Measurements from ENCODE around the gene PPARG.

PPARG gene

DNA sequence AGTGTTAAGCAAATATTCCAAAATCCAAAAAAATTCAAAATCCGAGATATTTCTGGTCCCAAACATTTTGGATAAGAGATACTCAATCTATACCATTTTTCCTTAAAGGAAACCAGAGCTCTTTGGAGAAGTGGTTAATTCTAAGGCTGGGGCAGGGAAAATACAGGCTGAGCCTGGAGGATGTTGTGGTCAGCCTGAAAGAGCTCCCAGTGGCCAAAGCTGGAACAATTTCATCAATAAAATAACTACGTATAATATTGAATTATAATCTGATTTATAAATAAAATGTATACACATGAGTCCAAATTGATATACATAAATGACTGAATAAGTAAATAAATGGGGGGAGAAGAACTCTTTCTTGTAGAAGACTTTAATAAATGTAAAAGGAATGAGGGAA, 24.6 kb downstream of the PPARG start:
- no peak for DNase-seq

DNA sequence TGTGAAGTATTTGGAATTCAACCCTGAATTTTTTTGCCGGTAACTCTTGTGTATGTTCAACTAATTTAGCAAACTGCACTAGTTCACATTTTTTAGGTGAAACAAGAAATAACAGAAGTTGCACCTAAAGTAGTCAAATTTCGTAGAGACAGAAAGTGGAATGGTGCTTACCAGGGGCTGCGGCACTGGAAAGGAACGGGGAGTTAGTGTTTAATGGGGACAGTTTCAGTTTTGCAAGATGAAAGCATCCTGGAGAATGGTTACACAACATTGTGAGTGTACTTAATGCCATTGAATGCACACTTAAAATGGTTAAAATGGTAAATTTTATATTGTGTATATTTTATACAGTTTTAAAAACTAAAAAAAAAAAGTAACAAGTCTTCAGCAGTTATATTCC, 27.4 kb downstream of the PPARG start:
- no peak for DNase-seq

GRCh38 chr3:12316729-12317351, 28.0 kb downstream of the PPARG start:
- no peak for DNase-seq

DNA sequence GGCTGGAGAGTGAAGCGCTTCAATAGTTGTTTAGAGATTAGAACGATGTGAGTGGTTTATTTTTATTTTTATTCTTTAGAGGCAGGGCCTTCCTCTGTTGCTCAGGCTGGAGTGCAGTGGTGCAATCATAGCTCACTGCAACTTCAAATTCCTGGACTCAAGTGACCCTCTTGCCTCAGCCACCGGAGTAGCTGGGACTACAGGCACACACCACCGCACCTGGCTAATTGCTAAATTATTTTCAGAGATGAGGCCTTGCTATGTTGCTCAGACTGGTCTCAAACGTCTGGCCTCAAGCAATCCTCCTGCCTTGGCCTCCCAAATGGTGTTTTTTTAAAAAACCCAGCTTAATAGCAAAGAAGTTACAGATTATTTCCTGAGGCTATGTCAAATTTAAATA, 29.0 kb downstream of the PPARG start:
- DNase-seq = no peak

DNA sequence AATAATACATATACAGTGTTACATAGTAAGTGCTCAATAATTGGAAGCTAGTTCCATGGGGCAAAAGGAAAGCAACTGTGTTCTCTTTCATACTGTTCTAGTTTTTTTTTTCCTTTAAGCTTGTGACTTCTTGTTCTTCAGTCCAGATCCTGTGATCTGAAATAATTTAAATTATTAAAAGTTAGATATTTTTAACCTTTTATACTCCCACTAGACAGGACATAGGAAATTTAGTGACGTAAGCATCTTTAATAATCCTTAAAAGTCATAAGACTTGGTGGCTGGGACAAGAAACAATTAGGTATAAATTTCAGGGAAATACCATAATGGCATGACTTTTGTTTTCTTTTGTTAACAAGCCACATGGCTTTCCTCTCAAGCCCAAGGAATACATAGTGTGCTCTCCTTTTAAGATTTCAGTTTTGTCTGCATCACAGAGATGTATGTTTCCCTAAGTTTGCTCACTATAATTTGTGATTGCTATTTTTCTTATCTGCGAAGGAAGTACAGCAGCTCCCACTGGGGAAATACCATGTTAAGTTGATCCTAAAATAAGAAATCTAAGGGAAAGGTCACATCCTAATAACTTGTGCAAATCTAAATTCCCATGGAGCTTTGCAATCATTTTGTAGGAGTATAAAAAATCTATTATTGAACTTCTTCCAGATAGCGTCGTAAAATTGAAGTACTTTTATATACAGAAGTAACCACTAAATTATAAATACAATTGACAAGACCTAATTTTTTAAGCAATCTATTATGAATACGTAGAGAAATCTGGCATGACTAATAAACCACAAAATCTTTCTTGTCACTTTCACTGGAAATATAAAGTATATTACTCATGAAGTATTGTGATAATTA, 30.1 kb downstream of the PPARG start:
- DNase-seq = no peak

GRCh38 chr3:12321015-12321414, 32.1 kb downstream of the PPARG start:
- no peak for DNase-seq

DNA sequence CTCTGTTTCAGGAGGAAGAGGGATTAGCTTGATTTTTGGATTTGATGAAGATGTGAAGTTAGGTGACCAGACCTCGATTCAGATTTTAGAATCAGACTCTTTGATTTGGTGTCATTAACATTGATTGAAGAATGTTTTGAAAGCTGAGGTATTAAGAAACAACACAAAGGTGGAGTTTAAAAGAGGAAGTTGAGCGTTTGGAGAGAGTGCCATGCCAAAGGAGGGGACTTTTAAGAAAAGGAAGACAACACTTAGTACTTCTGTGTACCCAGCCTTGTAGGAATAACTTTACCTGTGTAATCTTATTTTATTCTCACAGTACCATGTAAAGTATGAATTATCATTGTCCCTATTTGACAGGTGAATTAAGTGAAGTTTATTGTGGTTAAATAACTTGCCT, 34.4 kb downstream of the PPARG start:
- DNase-seq = no peak

- DNase-seq = no peak
Observed at GRCh38 chr3:12325586-12326515, 37.0 kb downstream of the PPARG start.

DNA sequence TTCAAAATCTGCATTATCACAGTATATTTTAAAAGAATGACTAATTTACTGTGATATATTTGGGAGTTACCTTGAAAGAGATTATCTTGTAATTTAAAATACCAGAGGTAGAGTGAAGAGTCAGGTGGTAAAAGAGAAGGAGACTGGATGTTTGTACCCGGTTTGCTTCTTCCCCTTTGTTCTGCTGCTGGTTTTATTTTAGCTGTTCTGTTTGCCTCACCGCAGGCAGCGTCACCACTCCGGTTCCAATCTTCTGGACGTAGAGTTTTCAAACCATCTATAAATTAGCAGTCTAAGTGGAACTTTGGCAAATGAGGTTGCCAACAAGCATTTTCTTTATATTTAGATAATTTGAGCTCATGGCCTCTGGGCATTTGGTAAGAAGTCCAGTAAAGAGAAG, 38.2 kb downstream of the PPARG start:
- no peak for DNase-seq

GRCh38 chr3:12328132-12328836, 39.4 kb downstream of the PPARG start:
- DNase-seq = no peak

- no peak for DNase-seq
Observed at GRCh38 chr3:12328837-12329462, 40.1 kb downstream of the PPARG start.

DNA sequence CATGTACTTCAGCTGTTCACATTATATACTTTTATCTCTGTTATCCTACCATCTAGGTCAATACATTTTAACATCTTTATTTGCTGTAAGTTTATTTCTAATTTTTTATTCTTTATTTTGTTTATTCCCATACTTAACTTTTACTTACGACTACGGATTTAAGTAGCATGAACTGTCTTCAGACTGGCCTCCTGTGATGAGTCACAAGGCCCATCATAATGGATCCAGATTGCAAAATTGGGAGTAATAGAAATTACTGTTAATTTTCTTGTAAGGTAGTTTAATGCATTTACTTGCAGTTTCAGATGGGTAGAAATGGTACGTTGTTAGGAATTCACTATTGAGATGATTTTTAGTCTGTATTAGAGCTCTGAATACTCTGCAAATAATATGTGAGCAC, 45.9 kb downstream of the PPARG start:
- DNase-seq = no peak

DNA sequence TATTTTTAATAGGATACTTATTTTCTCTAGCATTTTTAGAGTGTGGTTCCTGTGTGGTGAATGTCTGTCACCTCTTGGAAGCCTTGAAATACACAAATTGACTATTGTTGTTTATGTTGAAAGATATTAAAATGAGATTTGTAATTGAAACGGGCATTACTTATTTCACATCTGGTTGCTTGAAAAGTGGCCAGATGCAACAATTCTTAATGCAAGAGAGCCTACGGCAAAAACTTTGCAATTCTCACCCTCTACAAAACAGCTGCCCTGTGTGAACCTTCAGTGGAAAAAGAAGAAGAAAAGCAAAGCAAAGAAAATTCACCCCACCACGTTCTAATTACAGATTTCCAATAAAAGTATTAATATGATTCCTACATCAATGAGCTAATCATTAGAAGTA, 46.6 kb downstream of the PPARG start:
- no peak for DNase-seq

- no peak for DNase-seq
Observed at GRCh38 chr3:12336099-12336498, 47.2 kb downstream of the PPARG start.

DNA sequence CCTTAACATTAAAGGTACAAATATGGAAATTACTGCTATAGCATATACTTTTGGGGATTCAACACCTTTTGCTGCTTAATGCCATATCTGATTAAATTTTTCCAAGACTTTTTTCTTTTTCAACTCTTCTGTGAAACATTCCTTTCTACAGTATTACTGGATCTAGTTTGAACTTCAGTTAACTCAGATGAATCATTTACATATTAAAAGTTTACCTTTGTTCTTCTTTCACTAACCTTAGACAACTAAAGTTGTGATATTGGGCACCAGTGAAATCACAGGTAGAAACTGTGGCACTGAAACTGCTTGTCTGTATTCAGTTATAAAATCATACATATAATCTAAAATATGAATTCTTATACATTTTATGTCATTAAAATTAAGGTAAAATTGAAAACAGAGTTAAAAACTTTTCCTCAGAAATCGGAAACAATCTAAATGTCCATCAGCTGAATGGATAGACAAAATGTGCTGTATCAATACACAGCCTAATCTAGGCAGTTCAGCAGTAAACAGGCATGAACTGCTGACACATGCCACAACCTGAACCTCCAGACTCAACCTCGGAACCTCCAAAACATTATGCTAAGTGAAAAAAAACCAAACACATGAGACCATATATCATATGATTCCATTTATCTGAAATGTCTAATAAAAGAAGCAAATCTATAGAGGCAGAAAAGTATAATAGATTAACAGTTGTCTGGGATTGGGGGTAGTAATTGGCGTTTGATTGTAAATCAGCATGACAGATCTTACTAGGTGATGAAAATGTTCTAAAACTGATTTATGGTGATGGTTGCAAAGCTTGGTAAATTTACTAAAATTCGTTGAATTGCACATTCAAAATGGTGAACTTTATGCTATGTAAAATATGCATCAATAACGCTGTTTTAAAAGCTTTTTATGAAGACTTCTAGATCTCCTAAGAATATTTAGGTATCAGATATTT, 50.0 kb downstream of the PPARG start:
- DNase-seq = no peak

- DNase-seq = no peak
Observed at GRCh38 chr3:12339701-12340480, 51.0 kb downstream of the PPARG start.

GRCh38 chr3:12340506-12340905, 51.6 kb downstream of the PPARG start:
- no peak for DNase-seq

DNA sequence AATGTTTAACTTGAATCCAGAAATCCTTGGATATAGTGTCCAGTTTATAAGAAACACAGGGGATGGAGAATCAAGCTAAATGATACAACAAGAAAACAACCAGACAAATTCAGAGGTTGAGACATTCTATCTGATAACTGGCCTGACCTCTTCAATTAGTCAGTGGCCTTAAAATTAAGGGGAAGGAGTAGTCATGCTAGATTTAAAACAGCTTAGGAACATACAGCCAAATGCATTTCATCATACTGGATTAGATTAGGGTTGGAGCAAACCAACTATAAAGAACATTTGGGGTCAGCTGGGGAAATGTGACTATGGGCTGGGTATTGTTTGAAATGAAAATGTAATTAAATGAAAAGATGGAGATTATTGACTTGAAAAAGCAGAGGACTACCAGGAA, 53.3 kb downstream of the PPARG start:
- DNase-seq = no peak

DNA sequence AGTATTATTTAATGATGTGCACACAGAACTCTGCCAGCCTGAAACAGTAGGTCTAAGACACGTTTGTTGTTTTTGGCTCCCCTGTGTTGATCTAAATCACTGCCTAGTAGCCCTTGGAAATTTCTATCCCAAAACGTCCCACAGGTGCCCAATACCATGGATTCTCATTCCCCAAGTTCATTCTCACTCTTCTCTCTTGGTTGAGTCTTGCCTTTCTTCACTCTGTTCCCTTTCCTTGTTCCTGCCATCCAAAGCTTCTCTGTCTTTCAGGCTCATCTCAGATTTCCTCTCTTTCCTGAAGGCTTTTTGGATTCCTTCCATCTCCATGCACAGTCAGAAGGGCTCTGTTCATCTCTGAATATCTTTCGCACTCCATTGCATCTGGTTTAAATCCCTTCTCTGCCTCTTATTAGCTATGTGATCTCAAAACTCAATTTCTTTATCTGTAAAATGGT, 54.2 kb downstream of the PPARG start:
- DNase-seq = no peak

DNA sequence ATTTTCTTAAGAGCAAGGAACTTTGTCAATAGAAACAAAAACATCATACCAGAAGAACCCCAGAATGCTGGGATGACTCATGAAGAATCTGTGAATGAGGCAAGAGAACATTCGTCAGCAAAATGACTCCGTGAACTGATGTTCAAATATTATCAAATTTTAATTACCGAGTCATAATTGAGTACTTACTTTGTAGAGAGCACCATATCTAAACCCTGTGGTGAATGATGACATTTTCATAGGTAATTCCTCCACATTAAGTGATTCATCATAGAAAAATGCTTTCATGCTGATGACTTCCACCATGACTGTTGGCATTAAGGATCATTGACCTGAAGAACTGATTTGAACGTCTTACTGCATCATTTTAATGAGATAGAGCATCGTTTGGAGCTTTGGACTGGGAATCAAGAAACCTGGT, 56.3 kb downstream of the PPARG start:
- no peak for DNase-seq

Data from effector CD8-positive, alpha-beta T cell (primary cell).